ENCODE measurements around the gene PEX26.
"Not testable (repeated sequence)": the region's sequence is repeated elsewhere in the genome, so short reads cannot be mapped to it uniquely, and the experiment has no call there.

PEX26 gene

DNA sequence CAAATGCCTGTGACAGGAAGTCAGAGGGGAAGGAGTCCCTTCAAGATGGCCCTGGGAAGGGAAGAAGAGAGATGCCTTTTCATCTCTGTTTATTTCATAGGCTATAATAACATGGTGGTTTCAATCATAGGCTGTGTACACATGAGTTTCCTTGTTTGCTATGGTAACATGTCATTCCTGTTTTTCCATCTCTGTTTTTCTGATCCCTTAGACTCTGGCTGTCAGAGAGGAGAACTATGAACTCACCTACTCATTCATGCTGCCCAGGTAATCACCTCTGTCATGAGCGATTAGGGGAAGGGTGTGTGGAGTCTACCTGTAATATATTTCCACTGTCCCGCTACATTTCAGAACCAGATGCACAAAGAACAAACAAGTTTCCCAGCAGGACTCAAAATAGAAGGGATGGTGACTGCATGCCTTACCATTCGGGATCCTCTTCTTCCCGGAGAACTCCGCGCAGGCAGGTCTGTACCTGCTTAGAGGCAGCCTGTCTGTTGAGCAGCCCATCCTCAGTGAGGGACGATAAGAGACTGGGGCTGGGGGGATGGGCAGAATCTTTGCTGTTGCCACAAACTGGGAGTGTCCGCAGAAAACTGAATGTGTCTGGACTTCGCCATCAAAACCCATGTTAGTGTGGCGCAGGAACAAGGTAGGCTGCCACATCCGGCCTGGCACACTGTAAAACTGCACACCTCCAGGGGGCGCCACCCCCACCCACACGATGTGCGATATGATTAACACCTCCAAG lies 7.1 kb upstream of the PEX26 start:
- Histone ChIP-seq H4K91ac (ENCODE audit: low read length) (no peak overlapping the region), H3K18ac (ENCODE audit: low read depth in 1 of 2, low read length in 2 of 2) (no peak overlapping the region), H3K27ac (ENCODE audit: low read length, poor library complexity, severe bottlenecking) (no peak overlapping the region), H3K23ac (ENCODE audit: low read length in 2 of 2) (no peak overlapping the region), H3K4me1 (ENCODE audit: control insufficient read depth, insufficient read depth, low read depth, low read length) (peaks cover 22% of the 10 kb centered on the region), H2AK5ac (ENCODE audit: low read length, severe bottlenecking) (peak overlapping the region; percentile 64), H2BK12ac (ENCODE audit: low read length in 2 of 2) (peak overlapping the region in 1 of 2 experiments; percentile 23), H3K4ac (ENCODE audit: low read depth in 1 of 2, low read length in 2 of 2) (no peak overlapping the region), H3K36me3 (ENCODE audit: control insufficient read depth in 1 of 2, insufficient read depth in 2 of 2, low read depth in 1 of 2, low read length in 2 of 2) (no peaks in the 10 kb centered on the region), H2BK15ac (ENCODE audit: low read depth, poor library complexity, severe bottlenecking) (no peak overlapping the region), H2BK5ac (ENCODE audit: low read depth, low read length, poor library complexity, severe bottlenecking) (no peak overlapping the region), H3K9me3 (ENCODE audit: control insufficient read depth, low read length) (no peaks in the 10 kb centered on the region), H3K14ac (ENCODE audit: low read length in 2 of 2) (no peak overlapping the region), H2AFZ (ENCODE audit: low read depth, low read length) (no peak overlapping the region), H3K4me3 (ENCODE audit: insufficient read depth in 1 of 2, low read depth in 1 of 2, low read length in 2 of 2) (no peak overlapping the region), H2BK120ac (ENCODE audit: low read depth, low read length) (no peak overlapping the region), H3K27me3 (ENCODE audit: control insufficient read depth in 1 of 2, insufficient read depth in 1 of 2, low read length in 2 of 2) (peaks cover 0 to 4% of the 10 kb centered on the region in 2 experiments), H3K79me1 (replicated peaks; ENCODE audit: low read length, poor library complexity, severe bottlenecking) (no peaks in the 10 kb centered on the region), H3K4me2 (ENCODE audit: low read length, poor library complexity, severe bottlenecking) (no peak overlapping the region), H3K9ac (ENCODE audit: low read length) (no peak overlapping the region), H4K8ac (ENCODE audit: low read length) (no peak overlapping the region)
- 89% methylated on average over 14 of the region's 14 CpGs for WGBS
- no peak for DNase-seq

DNA sequence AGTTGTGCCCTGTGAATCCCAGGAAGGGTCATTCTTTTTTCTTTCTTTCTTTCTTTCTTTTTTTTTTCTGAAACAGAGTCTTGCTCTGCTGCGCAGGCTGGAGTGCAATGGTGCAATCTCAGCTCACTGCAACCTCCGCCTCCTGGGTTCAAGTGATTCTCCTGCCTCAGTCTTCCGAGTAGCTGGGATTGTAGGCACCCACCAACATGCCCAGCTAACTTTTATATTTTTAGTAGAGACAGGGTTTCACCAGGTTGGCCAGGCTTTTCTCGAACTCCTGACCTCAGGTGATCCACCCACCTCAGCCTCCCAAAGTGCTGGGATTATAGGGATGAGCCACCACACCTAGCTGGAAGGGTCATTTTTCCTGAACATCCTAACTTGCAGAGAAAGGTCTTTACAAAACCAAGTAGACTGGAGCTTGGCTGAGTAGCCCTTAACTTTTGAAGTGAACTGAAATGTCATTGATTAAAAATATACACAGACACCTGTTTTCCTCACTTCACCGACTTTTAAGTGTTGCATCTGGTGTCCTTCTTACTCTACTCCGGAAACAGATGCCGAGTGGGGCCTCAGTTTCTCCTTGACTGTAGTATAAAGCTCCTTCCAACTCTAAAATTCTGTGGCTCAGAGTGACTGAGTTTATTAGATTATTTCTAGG lies 6.4 kb upstream of the PEX26 start:
- not testable (repeated sequence) for H2AK5ac ChIP-seq (ENCODE audit: low read length, severe bottlenecking); H3K4ac ChIP-seq (ENCODE audit: low read depth in 1 of 2, low read length in 2 of 2); H2BK12ac ChIP-seq (ENCODE audit: low read length in 2 of 2); H3K4me2 ChIP-seq (ENCODE audit: low read length, poor library complexity, severe bottlenecking); H2BK120ac ChIP-seq (ENCODE audit: low read depth, low read length); H2BK15ac ChIP-seq (ENCODE audit: low read depth, poor library complexity, severe bottlenecking); H3K79me1 ChIP-seq (replicated peaks; ENCODE audit: low read length, poor library complexity, severe bottlenecking); H3K9me3 ChIP-seq (ENCODE audit: control insufficient read depth, low read length); H3K4me3 ChIP-seq (ENCODE audit: insufficient read depth in 1 of 2, low read depth in 1 of 2, low read length in 2 of 2); H3K18ac ChIP-seq (ENCODE audit: low read depth in 1 of 2, low read length in 2 of 2); H2BK5ac ChIP-seq (ENCODE audit: low read depth, low read length, poor library complexity, severe bottlenecking); H3K23ac ChIP-seq (ENCODE audit: low read length in 2 of 2); H3K14ac ChIP-seq (ENCODE audit: low read length in 2 of 2); H3K36me3 ChIP-seq (ENCODE audit: control insufficient read depth in 1 of 2, insufficient read depth in 2 of 2, low read depth in 1 of 2, low read length in 2 of 2); H4K91ac ChIP-seq (ENCODE audit: low read length); H3K27ac ChIP-seq (ENCODE audit: low read length, poor library complexity, severe bottlenecking); DNase-seq; H3K27me3 ChIP-seq (ENCODE audit: control insufficient read depth in 1 of 2, insufficient read depth in 1 of 2, low read length in 2 of 2); H3K9ac ChIP-seq (ENCODE audit: low read length); H4K8ac ChIP-seq (ENCODE audit: low read length); H2AFZ ChIP-seq (ENCODE audit: low read depth, low read length)
- peaks cover 18% of the 10 kb centered on the region for H3K4me1 ChIP-seq (ENCODE audit: control insufficient read depth, insufficient read depth, low read depth, low read length)
- WGBS, result 82% methylated on average over 7 of the region's 7 CpGs

DNA sequence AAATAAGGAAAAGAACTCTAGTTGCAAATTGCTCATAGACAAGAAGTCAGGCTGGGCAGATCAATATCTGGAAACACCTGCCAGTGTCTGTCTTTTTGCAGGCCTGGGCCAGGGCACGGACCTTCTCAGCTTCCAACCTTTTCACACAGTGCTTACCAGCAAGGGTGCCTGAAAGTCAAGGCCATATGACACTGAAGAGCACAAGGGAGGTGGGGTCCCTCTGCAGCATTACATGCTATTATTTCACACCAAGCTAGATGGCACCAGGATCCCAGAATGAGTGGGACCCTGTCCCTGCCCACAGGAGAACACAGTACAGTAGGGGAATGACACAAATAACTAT lies 5.9 kb upstream of the PEX26 start:
- no peak overlapping the region for H3K4me3 ChIP-seq (ENCODE audit: insufficient read depth in 1 of 2, low read depth in 1 of 2, low read length in 2 of 2)
- H3K23ac ChIP-seq (ENCODE audit: low read length in 2 of 2), result peak overlapping the region in 1 of 2 experiments; percentile 5
- no peak overlapping the region for H3K14ac ChIP-seq (ENCODE audit: low read length in 2 of 2)
- no peak overlapping the region for H3K4me2 ChIP-seq (ENCODE audit: low read length, poor library complexity, severe bottlenecking)
- peaks cover 2% of the 10 kb centered on the region for H3K79me1 ChIP-seq (replicated peaks; ENCODE audit: low read length, poor library complexity, severe bottlenecking)
- H3K9me3 ChIP-seq (ENCODE audit: control insufficient read depth, low read length), result no peaks in the 10 kb centered on the region
- H2BK15ac ChIP-seq (ENCODE audit: low read depth, poor library complexity, severe bottlenecking), result no peak overlapping the region
- no peaks in the 10 kb centered on the region for H3K36me3 ChIP-seq (ENCODE audit: control insufficient read depth in 1 of 2, insufficient read depth in 2 of 2, low read depth in 1 of 2, low read length in 2 of 2)
- H2AK5ac ChIP-seq (ENCODE audit: low read length, severe bottlenecking), result peak overlapping the region; percentile 91
- no peak overlapping the region for H2BK5ac ChIP-seq (ENCODE audit: low read depth, low read length, poor library complexity, severe bottlenecking)
- H2AFZ ChIP-seq (ENCODE audit: low read depth, low read length), result no peak overlapping the region
- no peak overlapping the region for H3K27ac ChIP-seq (ENCODE audit: low read length, poor library complexity, severe bottlenecking)
- H2BK120ac ChIP-seq (ENCODE audit: low read depth, low read length), result no peak overlapping the region
- peaks cover 15% of the 10 kb centered on the region for H3K4me1 ChIP-seq (ENCODE audit: control insufficient read depth, insufficient read depth, low read depth, low read length)
- no peak overlapping the region for H4K8ac ChIP-seq (ENCODE audit: low read length)
- peaks cover 0 to 4% of the 10 kb centered on the region in 2 experiments for H3K27me3 ChIP-seq (ENCODE audit: control insufficient read depth in 1 of 2, insufficient read depth in 1 of 2, low read length in 2 of 2)
- H2BK12ac ChIP-seq (ENCODE audit: low read length in 2 of 2), result no peak overlapping the region
- no peak overlapping the region for H3K4ac ChIP-seq (ENCODE audit: low read depth in 1 of 2, low read length in 2 of 2)
- H4K91ac ChIP-seq (ENCODE audit: low read length), result no peak overlapping the region
- DNase-seq, result no peak
- 64% methylated on average over 1 of the region's 1 CpG for WGBS
- no peak overlapping the region for H3K9ac ChIP-seq (ENCODE audit: low read length)
- no peak overlapping the region for H3K18ac ChIP-seq (ENCODE audit: low read depth in 1 of 2, low read length in 2 of 2)

DNA sequence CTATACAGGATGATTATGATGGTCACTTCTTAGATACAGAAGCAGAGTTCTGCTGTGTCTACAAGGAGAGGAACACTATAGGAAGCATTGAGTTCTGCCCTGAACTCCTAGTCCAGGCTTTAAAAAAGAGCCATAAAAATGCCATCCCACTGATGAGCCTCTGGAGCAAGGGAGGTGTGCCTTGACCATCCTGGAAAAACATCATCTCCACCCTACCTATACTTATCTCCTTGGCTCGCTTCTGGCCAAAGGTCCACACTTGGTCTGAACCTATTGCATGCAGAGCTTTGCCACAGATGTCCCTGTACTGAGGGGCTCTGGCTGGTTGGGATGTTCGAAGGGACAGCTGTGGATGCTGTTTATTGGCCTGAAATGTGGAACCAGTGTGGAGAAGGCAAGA lies 4.3 kb upstream of the PEX26 start:
- Histone ChIP-seq H2BK120ac (ENCODE audit: low read depth, low read length) (no peak overlapping the region), H2AK5ac (ENCODE audit: low read length, severe bottlenecking) (peak overlapping the region; percentile 73), H2BK12ac (ENCODE audit: low read length in 2 of 2) (no peak overlapping the region), H3K18ac (ENCODE audit: low read depth in 1 of 2, low read length in 2 of 2) (no peak overlapping the region), H4K8ac (ENCODE audit: low read length) (no peak overlapping the region), H3K79me1 (replicated peaks; ENCODE audit: low read length, poor library complexity, severe bottlenecking) (peaks cover 5% of the 10 kb centered on the region), H3K36me3 (ENCODE audit: control insufficient read depth in 1 of 2, insufficient read depth in 2 of 2, low read depth in 1 of 2, low read length in 2 of 2) (no peaks in the 10 kb centered on the region), H3K14ac (ENCODE audit: low read length in 2 of 2) (no peak overlapping the region), H3K4me2 (ENCODE audit: low read length, poor library complexity, severe bottlenecking) (no peak overlapping the region), H3K4me3 (ENCODE audit: insufficient read depth in 1 of 2, low read depth in 1 of 2, low read length in 2 of 2) (no peak overlapping the region), H3K27ac (ENCODE audit: low read length, poor library complexity, severe bottlenecking) (no peak overlapping the region), H3K9me3 (ENCODE audit: control insufficient read depth, low read length) (no peaks in the 10 kb centered on the region), H3K23ac (ENCODE audit: low read length in 2 of 2) (no peak overlapping the region), H2BK15ac (ENCODE audit: low read depth, poor library complexity, severe bottlenecking) (no peak overlapping the region), H4K91ac (ENCODE audit: low read length) (no peak overlapping the region), H3K4me1 (ENCODE audit: control insufficient read depth, insufficient read depth, low read depth, low read length) (peaks cover 6% of the 10 kb centered on the region), H3K4ac (ENCODE audit: low read depth in 1 of 2, low read length in 2 of 2) (no peak overlapping the region), H2AFZ (ENCODE audit: low read depth, low read length) (no peak overlapping the region), H3K27me3 (ENCODE audit: control insufficient read depth in 1 of 2, insufficient read depth in 1 of 2, low read length in 2 of 2) (peaks cover 0 to 4% of the 10 kb centered on the region in 2 experiments), H3K9ac (ENCODE audit: low read length) (no peak overlapping the region), H2BK5ac (ENCODE audit: low read depth, low read length, poor library complexity, severe bottlenecking) (no peak overlapping the region)
- DNase-seq, result no peak
- 91% methylated on average over 2 of the region's 2 CpGs for WGBS

Measured in mesenchymal stem cell (in vitro differentiated cells and primary cell).